T follicular helper cell (primary cell): ENCODE measurements around the gene RREB1.

ENCODE experiments used
- DNase-seq: peaks from one replicate; pipeline ENCODE4 v3.0.0-alpha.2; 2020; ENCODE audit warnings: low read depth

Gene RREB1

DNA sequence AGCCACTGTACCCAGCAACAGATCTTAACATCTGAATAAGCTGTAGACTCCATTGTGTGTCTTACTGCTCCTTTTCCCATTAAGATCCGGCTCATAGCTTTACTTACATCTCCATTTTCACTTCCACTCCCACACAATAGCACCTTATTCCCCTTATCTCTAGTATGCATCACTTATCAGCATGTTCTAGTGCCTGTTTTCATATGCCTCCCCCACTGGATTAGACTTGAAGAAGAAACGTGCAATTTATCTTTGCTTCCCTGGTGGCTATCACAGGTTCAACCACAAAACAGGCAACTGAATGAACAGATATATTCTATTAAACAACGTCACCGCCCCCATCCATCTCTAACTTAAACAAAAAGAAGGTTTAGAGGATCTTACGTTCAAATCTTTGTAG, 193.2 kb downstream of the RREB1 start:
- no peak for DNase-seq
